Measurements from ENCODE around the gene NLGN4Y. TPM values are rescaled to one million over a fixed set of nuclear protein-coding genes. Genes with fewer than 3 reads are reported as not detected.
"Not testable (repeated sequence)": the region's sequence is repeated elsewhere in the genome, so short reads cannot be mapped to it uniquely, and the experiment has no call there.

NLGN4Y gene
- total RNA-seq, 2 experiments from 2014 or later = 2.0 to 3.1 TPM

- ChIA-PET POLR2A (no interaction called here), CTCF (no interaction called here)
- Mint-ChIP-seq H3K36me3 (ENCODE audit: low read depth) (no peaks in the 10 kb centered on the region), H3K27ac (no peak overlapping the region), H3K4me1 (no peaks in the 10 kb centered on the region), H3K9me3 (ENCODE audit: low read depth) (no peaks in the 10 kb centered on the region), H3K4me3 (no peak overlapping the region), H3K27me3 (no peaks in the 10 kb centered on the region)
- intact Hi-C loops (cut with DNase I, micrococcal nuclease) = no loop called here
- ATAC-seq (no peak), DNase-seq (no peak)
Measured at GRCh38 chrY:14818452-14818851, 294.1 kb downstream of the NLGN4Y start.

- no peaks in the 10 kb centered on the region for H3K4me1 Mint-ChIP-seq
- ATAC-seq (no peak), DNase-seq (no peak)
- POLR2A ChIA-PET = no interaction called here
- no peaks in the 10 kb centered on the region for H3K36me3 Mint-ChIP-seq (ENCODE audit: low read depth)
- H3K27ac Mint-ChIP-seq = no peak overlapping the region
- no peak overlapping the region for H3K4me3 Mint-ChIP-seq
- H3K27me3 Mint-ChIP-seq = no peaks in the 10 kb centered on the region
- no peaks in the 10 kb centered on the region for H3K9me3 Mint-ChIP-seq (ENCODE audit: low read depth)
- CTCF ChIA-PET = no interaction called here
- intact Hi-C loops (cut with DNase I, micrococcal nuclease) = no loop called here
Measured at GRCh38 chrY:14822201-14822600, 297.9 kb downstream of the NLGN4Y start.

GRCh38 chrY:14822906-14823305 is 298.6 kb downstream of the NLGN4Y start:
- H3K4me3 Mint-ChIP-seq = no peak overlapping the region
- intact Hi-C loops (cut with DNase I, micrococcal nuclease) = no loop called here
- ChIA-PET POLR2A (no interaction called here), CTCF (no interaction called here)
- no peaks in the 10 kb centered on the region for H3K36me3 Mint-ChIP-seq (ENCODE audit: low read depth)
- ATAC-seq (no peak), DNase-seq (no peak)
- no peaks in the 10 kb centered on the region for H3K9me3 Mint-ChIP-seq (ENCODE audit: low read depth)
- no peaks in the 10 kb centered on the region for H3K27me3 Mint-ChIP-seq
- H3K27ac Mint-ChIP-seq = no peak overlapping the region
- no peaks in the 10 kb centered on the region for H3K4me1 Mint-ChIP-seq

GRCh38 chrY:14824583-14824982 is 300.3 kb downstream of the NLGN4Y start:
- Mint-ChIP-seq H3K4me1 (no peaks in the 10 kb centered on the region), H3K27ac (no peak overlapping the region), H3K27me3 (no peaks in the 10 kb centered on the region), H3K36me3 (ENCODE audit: low read depth) (no peaks in the 10 kb centered on the region), H3K9me3 (ENCODE audit: low read depth) (no peaks in the 10 kb centered on the region), H3K4me3 (no peak overlapping the region)
- CTCF ChIA-PET = no interaction called here
- ATAC-seq = no peak
- intact Hi-C loops (cut with DNase I, micrococcal nuclease) = no loop called here
- POLR2A ChIA-PET = no interaction called here
- DNase-seq = no peak

- ATAC-seq (no peak), DNase-seq (no peak)
- H3K36me3 Mint-ChIP-seq (ENCODE audit: low read depth) = no peaks in the 10 kb centered on the region
- intact Hi-C loops (cut with DNase I, micrococcal nuclease) = no loop called here
- POLR2A ChIA-PET = no interaction called here
- no peak overlapping the region for H3K27ac Mint-ChIP-seq
- CTCF ChIA-PET = no interaction called here
- no peak overlapping the region for H3K4me3 Mint-ChIP-seq
- H3K27me3 Mint-ChIP-seq = no peaks in the 10 kb centered on the region
- no peaks in the 10 kb centered on the region for H3K9me3 Mint-ChIP-seq (ENCODE audit: low read depth)
- no peaks in the 10 kb centered on the region for H3K4me1 Mint-ChIP-seq
Measured at GRCh38 chrY:14825728-14826127, 301.4 kb downstream of the NLGN4Y start.

- no peak for ATAC-seq
- Mint-ChIP-seq H3K9me3 (ENCODE audit: low read depth) (no peaks in the 10 kb centered on the region), H3K27me3 (no peaks in the 10 kb centered on the region), H3K4me3 (no peak overlapping the region), H3K4me1 (no peaks in the 10 kb centered on the region), H3K27ac (no peak overlapping the region), H3K36me3 (ENCODE audit: low read depth) (no peaks in the 10 kb centered on the region)
- POLR2A ChIA-PET = no interaction called here
- CTCF ChIA-PET = no interaction called here
- intact Hi-C loops (cut with DNase I, micrococcal nuclease) = no loop called here
- no peak for DNase-seq
Measured at GRCh38 chrY:14828531-14828930, 304.2 kb downstream of the NLGN4Y start.

- no peak overlapping the region for H3K4me3 Mint-ChIP-seq
- no peak for DNase-seq
- ChIA-PET CTCF (no interaction called here), POLR2A (no interaction called here)
- intact Hi-C loops (cut with DNase I, micrococcal nuclease) = no loop called here
- H3K27me3 Mint-ChIP-seq = no peaks in the 10 kb centered on the region
- H3K4me1 Mint-ChIP-seq = peaks cover 4% of the 10 kb centered on the region
- H3K9me3 Mint-ChIP-seq (ENCODE audit: low read depth) = peaks cover 2% of the 10 kb centered on the region
- no peak for ATAC-seq
- H3K36me3 Mint-ChIP-seq (ENCODE audit: low read depth) = no peaks in the 10 kb centered on the region
- H3K27ac Mint-ChIP-seq = no peak overlapping the region
Measured at GRCh38 chrY:14829366-14829885, 305.1 kb downstream of the NLGN4Y start.

GRCh38 chrY:14834103-14835060 is 310.1 kb downstream of the NLGN4Y start:
- Mint-ChIP-seq H3K27ac (no peak overlapping the region), H3K4me3 (no peak overlapping the region), H3K27me3 (no peaks in the 10 kb centered on the region), H3K4me1 (peaks cover 8% of the 10 kb centered on the region), H3K9me3 (ENCODE audit: low read depth) (peaks cover 2% of the 10 kb centered on the region), H3K36me3 (ENCODE audit: low read depth) (no peaks in the 10 kb centered on the region)
- ATAC-seq = peak; percentile 47
- intact Hi-C loops (cut with DNase I, micrococcal nuclease) = no loop called here
- no peak for DNase-seq
- ChIA-PET POLR2A (interaction anchor here (0.6 kb wide), 1 partner anchor 1360 kb away, joined by 4 read pairs; no protein-coding TSS in a partner anchor), CTCF (no interaction called here)

GRCh38 chrY:14837466-14837865 is 313.1 kb downstream of the NLGN4Y start:
- Mint-ChIP-seq H3K36me3 (ENCODE audit: low read depth) (no peaks in the 10 kb centered on the region), H3K27ac (no peak overlapping the region), H3K4me3 (no peak overlapping the region), H3K4me1 (peaks cover 8% of the 10 kb centered on the region), H3K9me3 (ENCODE audit: low read depth) (peaks cover 2% of the 10 kb centered on the region), H3K27me3 (no peaks in the 10 kb centered on the region)
- ATAC-seq (no peak), DNase-seq (no peak)
- intact Hi-C loops (cut with DNase I, micrococcal nuclease) = no loop called here
- CTCF ChIA-PET = no interaction called here
- POLR2A ChIA-PET = no interaction called here

- CTCF ChIA-PET = no interaction called here
- Mint-ChIP-seq H3K27ac (no peak overlapping the region), H3K4me1 (no peaks in the 10 kb centered on the region), H3K27me3 (peaks cover 2% of the 10 kb centered on the region), H3K4me3 (no peak overlapping the region), H3K9me3 (ENCODE audit: low read depth) (no peaks in the 10 kb centered on the region), H3K36me3 (ENCODE audit: low read depth) (no peaks in the 10 kb centered on the region)
- no peak for DNase-seq
- POLR2A ChIA-PET = no interaction called here
- no peak for ATAC-seq
- intact Hi-C loops (cut with DNase I, micrococcal nuclease) = no loop called here
Measured at GRCh38 chrY:14850734-14851133, 326.4 kb downstream of the NLGN4Y start.

GRCh38 chrY:14860448-14860847 is 336.1 kb downstream of the NLGN4Y start:
- Mint-ChIP-seq H3K9me3 (ENCODE audit: low read depth) (no peaks in the 10 kb centered on the region), H3K27me3 (peaks cover 2% of the 10 kb centered on the region), H3K27ac (no peak overlapping the region), H3K4me3 (no peak overlapping the region), H3K4me1 (no peaks in the 10 kb centered on the region), H3K36me3 (ENCODE audit: low read depth) (no peaks in the 10 kb centered on the region)
- intact Hi-C loops (cut with DNase I, micrococcal nuclease) = no loop called here
- ATAC-seq (no peak), DNase-seq (no peak)
- POLR2A ChIA-PET = no interaction called here
- CTCF ChIA-PET = no interaction called here

- H3K4me1 Mint-ChIP-seq; ATAC-seq; CTCF ChIA-PET; H3K27me3 Mint-ChIP-seq; DNase-seq; H3K4me3 Mint-ChIP-seq; H3K27ac Mint-ChIP-seq; H3K36me3 Mint-ChIP-seq (ENCODE audit: low read depth); POLR2A ChIA-PET; H3K9me3 Mint-ChIP-seq (ENCODE audit: low read depth); intact Hi-C loops (cut with DNase I, micrococcal nuclease): not testable (repeated sequence)
Measured at GRCh38 chrY:14861033-14861432, 336.7 kb downstream of the NLGN4Y start.

Measured in activated CD4-positive, alpha-beta T cell treated with anti-CD3 and anti-CD28 coated beads for 36 hours (primary cell).